GM18951 (cell line): ENCODE data around the gene CBR1.
"Not testable (repeated sequence)": the region's sequence is repeated elsewhere in the genome, so short reads cannot be mapped to it uniquely, and the experiment has no call there.

Experiments used
- POLR2A ChIP-seq: IDR thresholded peaks from 4 replicates; pipeline ENCODE4 v1.6.1; 2011; ENCODE audit warnings: mild to moderate bottlenecking; ENCODE audit not compliant: insufficient read length, insufficient read depth; ENCODE audit errors: extremely low read depth
- in situ Hi-C: fragments of 300-500 bp; cut with MboI; formaldehyde crosslinking; loops from one replicate; pipeline ENCODE4 v1.12.0; 2022; ENCODE audit warnings: low sequenced_read_pairs, mixed read lengths, inconsistent platforms; ENCODE audit not compliant: unreplicated experiment

Gene CBR1

GRCh38 chr21:36079010-36079649 is 9.3 kb downstream of the CBR1 start:
- in situ Hi-C loops: no loop called here
- TF ChIP-seq POLR2A: no peak

- TF ChIP-seq POLR2A: no peak
- in situ Hi-C loops: no loop called here
These were observed 9.8 kb downstream of the CBR1 start for GRCh38 chr21:36079671-36080070.

DNA sequence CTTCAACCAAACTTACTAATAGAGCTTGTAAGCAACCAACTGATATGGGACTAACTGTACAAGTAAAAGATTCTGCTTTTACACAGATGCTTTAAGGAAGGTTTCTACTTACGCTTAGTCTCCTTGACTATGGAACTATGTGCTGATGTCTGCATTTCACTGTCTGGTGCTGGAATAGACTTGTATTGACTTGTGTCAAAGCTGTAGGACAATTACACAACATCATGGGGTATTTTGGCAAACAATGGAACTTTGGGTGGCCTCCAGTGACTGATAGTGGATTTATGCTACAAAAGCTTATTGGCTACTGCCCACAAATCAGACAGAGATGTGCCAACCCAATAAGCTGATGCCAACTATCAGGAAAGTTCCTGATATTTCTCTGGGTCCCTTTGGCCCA is 10.6 kb downstream of the CBR1 start:
- TF ChIP-seq POLR2A: no peak
- in situ Hi-C loops: no loop called here

- in situ Hi-C loops: no loop called here
These were observed 12.4 kb downstream of the CBR1 start for GRCh38 chr21:36082237-36082664.

GRCh38 chr21:36087362-36088138 is 17.7 kb downstream of the CBR1 start:
- TF ChIP-seq POLR2A: no peak

More at GRCh38 chr21:36082237-36082664, 12.4 kb downstream of the CBR1 start:
- no peak for TF ChIP-seq POLR2A

DNA sequence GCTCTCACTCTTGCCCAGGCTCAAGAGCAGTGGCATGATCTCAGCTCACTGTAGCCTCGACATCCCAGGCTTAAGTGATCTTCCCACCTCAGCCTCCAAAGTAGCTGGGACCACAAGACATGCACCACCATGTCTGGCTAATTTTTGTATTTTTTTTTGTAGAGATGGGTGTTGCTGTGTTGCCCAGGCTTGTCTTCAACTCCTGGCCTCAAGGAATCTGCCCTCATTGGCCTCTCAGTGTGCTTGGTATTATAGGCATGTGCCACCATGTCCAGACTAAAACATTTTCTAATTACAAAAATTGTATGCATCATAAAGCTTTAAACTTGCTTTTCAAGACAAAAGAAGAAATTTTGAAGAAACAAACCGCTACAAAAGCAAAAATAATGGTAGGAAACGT is 20.1 kb downstream of the CBR1 start:
- in situ Hi-C loops: no loop called here
- no peak for TF ChIP-seq POLR2A

More at GRCh38 chr21:36087362-36088138, 17.7 kb downstream of the CBR1 start:
- in situ Hi-C loops: no loop called here

- in situ Hi-C loops: no loop called here
- TF ChIP-seq POLR2A: no peak
These were observed 22.9 kb downstream of the CBR1 start for GRCh38 chr21:36092681-36093080.

DNA sequence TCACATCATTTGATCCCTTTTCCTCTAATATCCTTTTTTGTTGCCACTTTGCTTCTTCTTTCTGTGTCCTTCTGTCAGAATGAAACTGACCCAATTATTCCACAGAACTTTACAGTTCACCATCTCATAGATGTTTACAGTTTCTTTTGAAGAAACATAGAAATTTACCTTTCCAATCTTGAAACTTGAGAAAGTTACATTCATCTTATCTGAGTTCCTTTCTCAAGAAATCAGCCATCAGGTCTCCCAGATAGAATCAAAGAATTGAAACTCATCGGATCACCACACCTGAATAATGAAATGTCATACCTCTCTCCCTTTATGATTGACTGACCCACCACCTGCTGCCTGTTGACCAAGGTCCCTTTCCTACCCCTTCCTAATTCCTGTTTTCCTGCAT is 23.7 kb downstream of the CBR1 start:
- in situ Hi-C loops: no loop called here
- no peak for TF ChIP-seq POLR2A

DNA sequence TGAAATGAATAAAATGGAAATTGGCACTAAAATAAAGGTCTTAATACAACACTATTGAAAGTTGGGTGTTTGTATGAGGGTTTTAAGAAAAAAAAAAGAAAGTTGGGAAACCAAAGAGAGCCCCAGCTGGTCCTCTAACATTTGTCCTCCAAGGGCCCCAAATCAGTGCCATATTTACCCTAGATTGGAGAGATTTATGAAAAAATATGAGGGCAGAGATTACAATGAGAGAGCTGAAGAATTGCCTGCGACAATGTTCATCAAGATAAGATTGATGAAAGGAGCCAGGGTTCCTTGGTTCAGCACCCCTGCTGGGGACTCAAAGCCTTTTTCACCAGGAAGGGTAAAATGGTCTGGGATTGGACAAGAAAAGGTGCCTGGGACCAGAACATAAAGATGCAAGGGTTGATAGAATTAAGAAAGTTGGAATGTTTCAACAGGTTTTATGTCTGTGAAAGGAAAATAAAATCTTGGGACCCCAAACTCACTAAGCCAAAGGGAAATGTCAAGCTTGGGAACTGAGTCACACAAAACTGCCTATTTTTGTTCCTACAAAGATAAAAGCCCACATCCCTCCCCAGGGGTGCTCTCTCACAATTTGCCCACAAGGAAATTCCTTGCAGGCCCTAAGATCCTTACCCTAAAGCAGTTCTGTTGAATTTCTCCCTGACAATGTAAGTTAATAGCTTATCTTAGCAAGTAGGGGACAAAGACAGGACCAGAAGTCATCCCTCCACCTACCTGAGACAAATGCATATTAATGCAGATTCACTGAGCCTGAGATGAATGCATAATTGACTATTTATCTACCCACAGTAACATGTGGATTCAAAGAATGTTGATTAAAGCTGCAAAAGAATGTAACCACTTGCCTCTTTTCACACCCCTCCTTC is 26.8 kb downstream of the CBR1 start:
- in situ Hi-C loops: no loop called here

GRCh38 chr21:36097427-36098181 is 27.8 kb downstream of the CBR1 start:
- no peak for TF ChIP-seq POLR2A
- in situ Hi-C loops: no loop called here

More for the DNA sequence above, 26.8 kb downstream of the CBR1 start:
- TF ChIP-seq POLR2A: no peak

DNA sequence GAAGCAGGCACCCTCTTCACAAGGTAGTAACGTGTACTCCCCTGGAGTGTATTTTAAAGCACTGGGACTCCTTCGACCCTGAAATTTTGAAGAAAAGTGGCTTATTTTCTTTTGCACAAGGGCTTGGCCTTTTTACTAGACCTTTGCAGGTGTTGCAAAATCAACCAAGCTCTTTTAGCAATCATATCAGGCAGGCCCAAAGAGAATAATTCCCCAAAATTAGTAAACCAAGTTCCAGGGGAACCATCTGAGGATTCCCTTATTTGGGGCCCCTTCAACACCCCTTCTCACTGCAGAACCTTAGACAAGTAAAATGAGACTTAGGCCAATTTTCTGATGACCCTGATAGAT is 28.3 kb downstream of the CBR1 start:
- in situ Hi-C loops: no loop called here

DNA sequence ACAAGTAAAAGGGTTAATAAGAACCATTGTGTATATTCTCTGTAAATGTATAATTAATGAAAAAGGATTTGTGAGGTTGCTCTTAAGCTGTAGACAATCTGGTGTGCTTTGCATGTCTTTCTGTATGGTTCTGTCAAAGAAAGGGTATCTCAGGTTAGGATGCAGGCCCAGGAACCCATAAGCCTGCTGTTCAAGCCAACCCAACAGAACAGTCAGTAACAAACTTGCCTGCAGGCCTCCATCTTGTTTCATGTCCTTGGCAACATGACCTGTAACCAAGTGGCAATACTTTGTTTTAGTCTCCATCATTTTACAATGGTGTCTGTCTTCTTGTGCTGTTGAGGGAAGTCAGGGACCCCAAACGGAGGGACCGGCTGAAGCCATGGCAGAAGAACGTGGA is 29.2 kb downstream of the CBR1 start:
- in situ Hi-C loops: no loop called here

More for the DNA sequence above, 28.3 kb downstream of the CBR1 start:
- TF ChIP-seq POLR2A: no peak

GRCh38 chr21:36099695-36100211 is 29.9 kb downstream of the CBR1 start:
- in situ Hi-C loops: not testable (repeated sequence)

More for the DNA sequence above, 29.2 kb downstream of the CBR1 start:
- TF ChIP-seq POLR2A: no peak
